Loucy (cell line): ENCODE data around the gene TBKBP1.

Experiments
- H2AFZ ChIP-seq: fragments of 200-600 bp; sonication (generic); 2 replicates; pipeline ENCODE4 v1.6.0; 2016; ENCODE audit warnings: antibody characterized with exemption, mild to moderate bottlenecking, low read length, moderate library complexity
- H3F3A ChIP-seq: fragments of 200-600 bp; 2 replicates; pipeline ENCODE4 v1.6.0; 2016; ENCODE audit warnings: antibody characterized with exemption, low read depth, mild to moderate bottlenecking
- H3K27me3 ChIP-seq: fragments of 200-600 bp; sonication (generic); 2 replicates; pipeline ENCODE4 v1.6.1; 2014; ENCODE audit warnings: low read length, mild to moderate bottlenecking; ENCODE audit not compliant: insufficient read depth, poor library complexity, severe bottlenecking
- H3K36me3 ChIP-seq: fragments of 200-600 bp; sonication (generic); 2 replicates; pipeline ENCODE4 v1.6.1; 2016; ENCODE audit warnings: low read length; ENCODE audit not compliant: insufficient read depth
- H3K4me1 ChIP-seq: fragments of 200-600 bp; sonication (generic); 2 replicates; pipeline ENCODE4 v1.5.1; 2014; ENCODE audit warnings: low read length, mild to moderate bottlenecking; ENCODE audit not compliant: insufficient read depth, poor library complexity, severe bottlenecking
- H3K4me2 ChIP-seq: fragments of 200-600 bp; sonication (generic); 2 replicates; pipeline ENCODE4 v1.6.0; 2014; ENCODE audit warnings: antibody characterized with exemption, low read length, low read depth, mild to moderate bottlenecking; ENCODE audit not compliant: poor library complexity, severe bottlenecking
- H3K4me3 ChIP-seq: fragments of 200-600 bp; sonication (generic); 2 replicates; pipeline ENCODE4 v1.5.1; 2014; ENCODE audit warnings: low read length, mild to moderate bottlenecking, mixed read lengths; ENCODE audit not compliant: poor library complexity, severe bottlenecking
- H3K79me2 ChIP-seq: fragments of 200-600 bp; sonication (generic); 2 replicates; pipeline ENCODE4 v1.6.1; 2014; ENCODE audit warnings: low read length; ENCODE audit not compliant: insufficient read depth
- H3K9ac ChIP-seq: fragments of 200-600 bp; sonication (generic); 2 replicates; pipeline ENCODE4 v1.6.0; 2014; ENCODE audit warnings: mild to moderate bottlenecking, low read depth, low read length, moderate library complexity; ENCODE audit not compliant: poor library complexity, severe bottlenecking
- H3K9me2 ChIP-seq: fragments of 200-600 bp; sonication (generic); replicated peaks from 2 replicates; pipeline ENCODE4 v1.6.1; 2016; ENCODE audit warnings: low read depth, low read length, mixed read lengths
- H3K9me3 ChIP-seq: fragments of 200-600 bp; sonication (generic); 2 replicates; pipeline ENCODE4 v1.6.1; 2014; ENCODE audit warnings: mild to moderate bottlenecking, antibody characterized with exemption, low read length, low read depth; ENCODE audit not compliant: insufficient read depth
- H4K20me1 ChIP-seq: fragments of 200-600 bp; sonication (generic); 2 replicates; pipeline ENCODE4 v1.6.0; 2014; ENCODE audit warnings: antibody characterized with exemption, low read length, mild to moderate bottlenecking; ENCODE audit not compliant: insufficient read depth, poor library complexity, severe bottlenecking
- CTCF ChIP-seq: fragments of 200-600 bp; sonication (generic); conservative IDR thresholded peaks from 2 replicates; pipeline ENCODE4 v1.5.1; 2014; ENCODE audit warnings: mild to moderate bottlenecking, antibody characterized with exemption, low read length
- EZH2phosphoT487 ChIP-seq: fragments of 200-600 bp; IDR thresholded peaks from 2 replicates; pipeline ENCODE4 v1.6.1; 2018; ENCODE audit warnings: antibody characterized with exemption, mild to moderate bottlenecking, moderate library complexity, borderline replicate concordance

TBKBP1 gene

GRCh38 chr17:47696717-47697642 lies 3.0 kb downstream of the TBKBP1 start:
- no peak overlapping the region for H3K9ac ChIP-seq
- H3F3A ChIP-seq = no peaks in the 10 kb centered on the region; the same call in 1 of the 2 replicates
- peak overlapping the region; percentile 10 for H3K4me2 ChIP-seq
- no peaks in the 10 kb centered on the region for H4K20me1 ChIP-seq
- TF ChIP-seq EZH2phosphoT487 (no peak), CTCF (no peak)
- no peak overlapping the region for H2AFZ ChIP-seq
- H3K9me3 ChIP-seq = no peaks in the 10 kb centered on the region
- peaks cover 25% of the 10 kb centered on the region for H3K4me1 ChIP-seq
- H3K4me3 ChIP-seq = no peak overlapping the region
- no peaks in the 10 kb centered on the region for H3K36me3 ChIP-seq
- H3K27me3 ChIP-seq = no peaks in the 10 kb centered on the region
- H3K79me2 ChIP-seq = no peaks in the 10 kb centered on the region
- no peaks in the 10 kb centered on the region for H3K9me2 ChIP-seq

- Histone ChIP-seq H3K9me3 (no peaks in the 10 kb centered on the region), H3K9ac (no peak overlapping the region), H3K9me2 (no peaks in the 10 kb centered on the region), H2AFZ (no peak overlapping the region), H3K79me2 (no peaks in the 10 kb centered on the region), H3K36me3 (no peaks in the 10 kb centered on the region), H3F3A (no peaks in the 10 kb centered on the region; the same call in 1 of the 2 replicates), H3K4me2 (no peak overlapping the region), H4K20me1 (no peaks in the 10 kb centered on the region), H3K4me1 (peaks cover 25% of the 10 kb centered on the region), H3K4me3 (no peak overlapping the region), H3K27me3 (no peaks in the 10 kb centered on the region)
- TF ChIP-seq CTCF (no peak), EZH2phosphoT487 (no peak)
Measured at GRCh38 chr17:47697906-47698711, 4.1 kb downstream of the TBKBP1 start.

- H3F3A ChIP-seq = no peaks in the 10 kb centered on the region; the same call in 1 of the 2 replicates
- no peaks in the 10 kb centered on the region for H3K9me2 ChIP-seq
- no peak overlapping the region for H3K9ac ChIP-seq
- no peak overlapping the region for H2AFZ ChIP-seq
- H3K9me3 ChIP-seq = no peaks in the 10 kb centered on the region
- H3K4me1 ChIP-seq = peaks cover 31% of the 10 kb centered on the region
- no peak overlapping the region for H3K4me2 ChIP-seq
- no peaks in the 10 kb centered on the region for H3K79me2 ChIP-seq
- TF ChIP-seq EZH2phosphoT487 = no peak
- peak; percentile 99 for TF ChIP-seq CTCF
- no peaks in the 10 kb centered on the region for H4K20me1 ChIP-seq
- H3K4me3 ChIP-seq = no peak overlapping the region
- no peaks in the 10 kb centered on the region for H3K36me3 ChIP-seq
- H3K27me3 ChIP-seq = no peaks in the 10 kb centered on the region
Measured at GRCh38 chr17:47698749-47699535, 5.0 kb downstream of the TBKBP1 start.
